ENCODE data around the gene NSDHL. TPM values are rescaled to one million over a fixed set of nuclear protein-coding genes. Genes with fewer than 3 reads are reported as not detected.

The NSDHL gene
- total and polyA plus RNA-seq, 2 of the 4 experiments (the other 2 are of a cell fraction), result 22.8 to 26.0 TPM

GRCh38 chrX:152915541-152916241 lies 84.8 kb downstream of the NSDHL start:
- Histone ChIP-seq H4K5ac (ENCODE audit: low read depth, low read length) (no peak overlapping the region), H4K8ac (ENCODE audit: low read depth in 2 of 2, low read length in 2 of 2) (0 out of 4 replicates have a peak overlapping the region, but pooled peaks of 1 of the 2 experiments have one; percentile 1), H3K9me3 (ENCODE audit: control insufficient read depth, insufficient read depth, low read length) (no peaks in the 10 kb centered on the region; the same call in 1 of the 2 replicates), H3K4me1 (ENCODE audit: control insufficient read depth, insufficient read depth, low read length) (no peaks in the 10 kb centered on the region), H2AK9ac (replicated peaks; ENCODE audit: low read depth, low read length, poor library complexity) (peak overlapping the region; percentile 40), H2AK5ac (ENCODE audit: low read depth, low read length) (no peak overlapping the region), H3K36me3 (ENCODE audit: control insufficient read depth, insufficient read depth, low read length) (no peaks in the 10 kb centered on the region), H2BK5ac (ENCODE audit: low read depth, low read length, poor library complexity, severe bottlenecking) (no peak overlapping the region), H2AFZ (replicated peaks; ENCODE audit: low read length, poor library complexity) (peak overlapping the region; percentile 45), H2BK15ac (ENCODE audit: low read depth, low read length) (no peak overlapping the region), H2BK20ac (ENCODE audit: low read depth, low read length) (no peak overlapping the region), H3K4me3 (ENCODE audit: insufficient read depth, low read depth, low read length) (no peak overlapping the region), H3K27me3 (ENCODE audit: control insufficient read depth, insufficient read depth, low read length) (no peaks in the 10 kb centered on the region; the same call in 1 of the 2 replicates), H3K56ac (ENCODE audit: extremely low read depth, insufficient read depth, low read length) (no peak overlapping the region), H3K4ac (ENCODE audit: low read depth, low read length) (no peak overlapping the region), H3K23ac (ENCODE audit: low read depth, low read length) (no peak overlapping the region), H2BK120ac (ENCODE audit: low read depth, low read length) (no peak overlapping the region), H3K79me1 (ENCODE audit: low read depth in 1 of 2, low read length in 2 of 2) (no peaks in the 10 kb centered on the region), H4K20me1 (ENCODE audit: insufficient read depth, low read length) (no peaks in the 10 kb centered on the region), H4K91ac (ENCODE audit: insufficient read depth, low read depth, low read length) (no peak overlapping the region), H3K4me2 (ENCODE audit: low read depth, low read length) (no peak overlapping the region), H3K9ac (ENCODE audit: low read depth, low read length) (no peak overlapping the region), H3K9me1 (ENCODE audit: insufficient read depth, low read length) (no peaks in the 10 kb centered on the region), H3K27ac (ENCODE audit: insufficient read depth, low read length) (no peak overlapping the region), H3K14ac (replicated peaks; ENCODE audit: low read depth, low read length) (no peak overlapping the region), H3K18ac (ENCODE audit: low read depth, low read length) (no peak overlapping the region)
- peak; percentile 75 for ATAC-seq (ENCODE audit: low read depth)
- POLR2A ChIA-PET (ENCODE audit: unreplicated experiment), result no interaction called here
- CTCF ChIA-PET, result no interaction called here
- intact Hi-C loops (cut with micrococcal nuclease), result no loop called here
- no TSS peak for BruUV-seq (replicated peaks)
- DNase-seq, result peak; percentile 79
- WGBS, 2 experiments (ENCODE audit: extremely low coverage in 2 of 2, insufficient read length in 1 of 2), result 27% methylated on average over 3 of the region's 13 CpGs; no CpG with 5 or more reads in 1 of the 2 experiments
- in situ Hi-C loops (cut with MboI; ENCODE audit: low sequenced_read_pairs), result no loop called here
- dilution Hi-C loops (cut with HindIII; ENCODE audit: low sequenced_read_pairs, unreplicated experiment), result no loop called here
- 0 out of 2 replicates have a peak, but pooled peaks have one; percentile 45 for TF ChIP-seq FOS (IDR thresholded peaks at IDR 0.05; ENCODE audit: low read depth, low read length)
- no peak for TF ChIP-seq CEBPB (IDR thresholded peaks at IDR 0.05; ENCODE audit: low read depth, low read length)
- no peak for TF ChIP-seq RCOR1 (IDR thresholded peaks at IDR 0.05; ENCODE audit: insufficient replicate concordance, low read length)
- TF ChIP-seq MAFK (IDR thresholded peaks at IDR 0.05; ENCODE audit: low read depth, low read length), result no peak
- peak; percentile 61 for TF ChIP-seq CTCF (conservative IDR thresholded peaks at IDR 0.05; ENCODE audit: low read depth, low read length)
- 0 out of 2 replicates have a peak, but pooled peaks have one; percentile 27 for TF ChIP-seq BHLHE40 (IDR thresholded peaks at IDR 0.05; ENCODE audit: low read depth, low read length)
- TF ChIP-seq MAZ (IDR thresholded peaks at IDR 0.05; ENCODE audit: borderline replicate concordance, low read depth, low read length), result no peak
- peak; percentile 36; the same call in 1 of the 2 replicates for TF ChIP-seq SMC3 (IDR thresholded peaks at IDR 0.05; ENCODE audit: low read depth, low read length)
- no peak for TF ChIP-seq MXI1 (IDR thresholded peaks at IDR 0.05; ENCODE audit: borderline replicate concordance, low read depth, low read length)
- TF ChIP-seq ELK1 (IDR thresholded peaks at IDR 0.05; ENCODE audit: borderline replicate concordance, low read depth, low read length), result no peak
- TF ChIP-seq RAD21 (IDR thresholded peaks at IDR 0.05; ENCODE audit: low read length), result peak; percentile 33
